Lung (tissue), 12 donors: ENCODE results near the gene HLTF. TPM values are rescaled to one million over a fixed set of nuclear protein-coding genes. Genes with fewer than 3 reads are reported as not detected.

Experiments
- ATAC-seq: fragments of 200-7000 bp; cut with Tn5 transposase; one replicate; pipeline ENCODE4 v1.9.1; 2020; ENCODE audit warnings: moderate number of reproducible peaks; ENCODE audit not compliant: insufficient read depth, low FRiP score
- DNase-seq, 3 donors: peaks; one replicate each; pipeline ENCODE4 v3.0.0-alpha.2; 2013 to 2017
- H3K27ac ChIP-seq, 2 donors: one replicate each; pipeline ENCODE4 v1.5.1; 2013; ENCODE audit warnings: mild to moderate bottlenecking in 2 of 2, moderate library complexity in 2 of 2, control low read depth in 1 of 2, inconsistent platforms in 1 of 2, low read depth in 1 of 2, low read length in 1 of 2
- H3K27me3 ChIP-seq, 3 donors: one replicate each; pipeline ENCODE4 v1.5.1; 2013; ENCODE audit warnings: low read length in 2 of 3; ENCODE audit not compliant: control insufficient read depth in 3 of 3, insufficient read depth in 3 of 3
- H3K36me3 ChIP-seq, 4 donors: one replicate each; pipeline ENCODE4 v1.5.1; 2013; ENCODE audit warnings: low read length in 4 of 4, mild to moderate bottlenecking in 1 of 4, moderate library complexity in 1 of 4; ENCODE audit not compliant: control insufficient read depth in 4 of 4, insufficient read depth in 4 of 4
- H3K4me1 ChIP-seq, 5 donors: one replicate each; pipeline ENCODE4 v1.5.1; 2013; ENCODE audit warnings: low read length in 5 of 5, mild to moderate bottlenecking in 2 of 5, moderate library complexity in 1 of 5; ENCODE audit not compliant: control insufficient read depth in 5 of 5, insufficient read depth in 5 of 5
- H3K4me3 ChIP-seq: one replicate; pipeline ENCODE4 v1.5.1; 2013; ENCODE audit warnings: mild to moderate bottlenecking, control low read depth, moderate library complexity
- H3K9ac ChIP-seq, 2 donors: one replicate each; pipeline ENCODE4 v1.5.1; 2013; ENCODE audit warnings: low read length in 2 of 2, control low read depth in 1 of 2; ENCODE audit not compliant: insufficient read depth in 1 of 2
- H3K9me3 ChIP-seq, 4 donors: one replicate each; pipeline ENCODE4 v1.5.1; 2013; ENCODE audit warnings: low read length in 3 of 4, mild to moderate bottlenecking in 1 of 4, moderate library complexity in 1 of 4; ENCODE audit not compliant: control insufficient read depth in 4 of 4, insufficient read depth in 3 of 4
- whole genome bisulfite sequencing, 2 donors: extraction: QIAGEN DNeasy Blood & Tissue Kit; methylation state at CpG; one replicate each; pipeline ENCODE4 v1.1.7; 2013; 5-methylcytosine and 5-hydroxymethylcytosine counted together
- polyA plus RNA-seq, 2 donors: library from polyadenylated mRNA; stranded (reverse); fragments of 200-250 nt; gene quantifications; one replicate each; pipeline ENCODE4 v1.2.1, GENCODE V29; 2013
- total RNA-seq, 2 donors: library from RNA; depleted of rRNA in 1 of 2; stranded (reverse); fragments of >200 nt in 1 of 2; gene quantifications; one replicate each; pipeline ENCODE4 v1.2.1, GENCODE V29; 2014 to 2021
- TF ChIP-seq, protein P1 (sequence below): IDR thresholded peaks from 2 replicates; pipeline ENCODE4 v1.5.1; 2012; ENCODE audit warnings: mild to moderate bottlenecking; ENCODE audit errors: control extremely low read depth, extremely low read depth
- donor health status: control.
- donor health status: control.
- donor health status: Bipolar disorder and iron deficiency.
- donor health status: healthy.
- donor health status: DM: yes; HTN: yes; CAD: no.

The HLTF gene
- total and polyA plus RNA-seq, 4 donors = 3.6 to 54.7 (median 12.6) TPM

DNA sequence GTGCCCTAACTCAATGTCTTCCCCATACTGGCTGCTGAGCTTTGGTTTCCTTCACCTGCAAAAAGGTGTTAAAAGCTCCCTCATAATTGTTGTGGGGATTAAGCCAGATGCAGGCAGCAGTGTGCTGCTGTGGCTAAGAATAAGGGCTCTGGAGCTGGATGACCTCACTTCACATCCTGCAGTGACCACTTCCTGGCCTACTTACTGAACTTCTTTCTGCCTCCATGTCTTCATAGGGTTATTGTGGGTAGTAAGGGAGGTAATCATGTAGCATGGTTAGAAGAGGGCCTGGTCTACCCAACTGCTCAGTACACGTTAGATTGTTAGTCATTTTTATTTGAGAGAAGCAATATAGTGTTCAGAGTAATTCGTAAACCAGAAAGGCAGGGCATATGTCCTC, 76.6 kb downstream of the HLTF start:
- Histone ChIP-seq H3K27me3 (no peaks in the 10 kb centered on the region), H3K9ac (no peak overlapping the region), H3K9me3 (peaks cover 0 to 4% (median 0%) of the 10 kb centered on the region in 4 donors), H3K4me1 (peaks cover 0 to 9% (median 2%) of the 10 kb centered on the region in 5 donors), H3K4me3 (no peak overlapping the region), H3K36me3 (peaks cover 29 to 58% (median 40%) of the 10 kb centered on the region in 4 donors), H3K27ac (no peak overlapping the region)
- DNase-seq (no peak), ATAC-seq (peak; percentile 41)
- 85 to 93% methylated on average over 2 of the region's 2 CpGs for WGBS, 2 donors
- TF ChIP-seq, protein P1, sequence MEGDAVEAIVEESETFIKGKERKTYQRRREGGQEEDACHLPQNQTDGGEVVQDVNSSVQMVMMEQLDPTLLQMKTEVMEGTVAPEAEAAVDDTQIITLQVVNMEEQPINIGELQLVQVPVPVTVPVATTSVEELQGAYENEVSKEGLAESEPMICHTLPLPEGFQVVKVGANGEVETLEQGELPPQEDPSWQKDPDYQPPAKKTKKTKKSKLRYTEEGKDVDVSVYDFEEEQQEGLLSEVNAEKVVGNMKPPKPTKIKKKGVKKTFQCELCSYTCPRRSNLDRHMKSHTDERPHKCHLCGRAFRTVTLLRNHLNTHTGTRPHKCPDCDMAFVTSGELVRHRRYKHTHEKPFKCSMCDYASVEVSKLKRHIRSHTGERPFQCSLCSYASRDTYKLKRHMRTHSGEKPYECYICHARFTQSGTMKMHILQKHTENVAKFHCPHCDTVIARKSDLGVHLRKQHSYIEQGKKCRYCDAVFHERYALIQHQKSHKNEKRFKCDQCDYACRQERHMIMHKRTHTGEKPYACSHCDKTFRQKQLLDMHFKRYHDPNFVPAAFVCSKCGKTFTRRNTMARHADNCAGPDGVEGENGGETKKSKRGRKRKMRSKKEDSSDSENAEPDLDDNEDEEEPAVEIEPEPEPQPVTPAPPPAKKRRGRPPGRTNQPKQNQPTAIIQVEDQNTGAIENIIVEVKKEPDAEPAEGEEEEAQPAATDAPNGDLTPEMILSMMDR = no peak

DNA sequence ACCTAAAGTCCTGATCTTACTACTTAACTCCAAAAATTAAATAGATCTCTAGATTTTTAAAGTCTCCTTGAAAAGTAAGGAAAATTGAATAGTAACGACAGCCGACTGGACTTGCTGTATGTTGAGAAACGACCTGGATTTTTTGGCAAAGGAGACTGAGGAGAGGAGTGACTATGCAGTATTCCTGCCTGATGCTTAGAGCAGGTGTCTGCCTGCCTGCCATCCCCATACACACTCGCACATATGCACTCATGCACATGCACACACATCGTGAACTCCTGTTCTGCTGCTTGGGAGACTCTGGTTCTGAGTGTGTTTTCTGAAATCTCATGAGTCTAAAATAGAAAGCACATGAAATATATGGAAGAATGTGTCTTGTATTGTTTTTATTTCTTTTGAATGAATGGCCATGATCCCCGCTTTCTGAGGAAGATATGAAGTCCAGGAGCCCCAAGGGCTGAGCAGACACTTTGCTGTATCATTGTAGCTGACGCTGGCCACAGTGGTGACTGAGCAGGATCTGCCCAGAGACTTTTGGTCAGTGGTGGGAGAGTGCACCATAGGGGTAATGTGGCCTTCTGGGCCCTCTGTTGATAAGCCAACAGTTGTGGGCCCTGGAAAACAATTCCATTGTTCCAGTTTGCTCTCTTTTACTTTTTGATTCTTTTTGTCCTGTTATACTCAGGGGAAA, 78.6 kb downstream of the HLTF start:
- H3K4me3 ChIP-seq = no peak overlapping the region
- peaks cover 0 to 11% (median 0%) of the 10 kb centered on the region in 5 donors for H3K4me1 ChIP-seq
- H3K36me3 ChIP-seq = peaks cover 28 to 50% (median 37%) of the 10 kb centered on the region in 4 donors
- no peak overlapping the region for H3K27ac ChIP-seq
- peaks cover 0 to 2% (median 0%) of the 10 kb centered on the region in 4 donors for H3K9me3 ChIP-seq
- no peak overlapping the region for H3K9ac ChIP-seq
- WGBS, 2 donors = 85 to 94% methylated on average over 7 of the region's 7 CpGs
- ATAC-seq = no peak
- TF ChIP-seq, protein P1 = no peak
- no peak for DNase-seq
- no peaks in the 10 kb centered on the region for H3K27me3 ChIP-seq

DNA sequence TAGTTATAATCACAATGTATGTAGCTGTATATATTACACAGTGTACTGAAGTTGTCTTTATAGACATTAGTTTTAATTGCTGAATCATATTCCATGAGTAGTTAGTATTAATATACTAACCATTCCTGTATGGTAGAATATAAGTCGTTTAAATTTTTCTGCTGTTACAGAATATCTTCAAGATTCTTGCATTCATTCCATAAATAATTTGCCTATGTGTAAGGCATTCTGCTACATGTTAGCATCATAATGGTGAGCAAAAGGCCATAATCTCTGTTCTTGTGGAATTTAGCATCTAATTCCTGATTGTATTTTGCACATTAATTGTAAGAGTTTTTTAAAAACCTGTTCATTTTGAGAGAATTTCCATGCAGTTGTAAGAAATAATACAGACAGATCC, 80.9 kb downstream of the HLTF start:
- H3K4me3 ChIP-seq = no peak overlapping the region
- H3K9ac ChIP-seq = no peak overlapping the region
- H3K4me1 ChIP-seq = peaks cover 0 to 7% (median under 1%) of the 10 kb centered on the region in 5 donors
- peaks cover 0 to 2% (median 0%) of the 10 kb centered on the region in 4 donors for H3K9me3 ChIP-seq
- H3K27me3 ChIP-seq = no peaks in the 10 kb centered on the region
- ATAC-seq (no peak), DNase-seq (no peak)
- WGBS, 2 donors = 77 to 98% methylated on average over 1 of the region's 1 CpG
- H3K36me3 ChIP-seq = peaks cover 23 to 45% (median 31%) of the 10 kb centered on the region in 4 donors
- TF ChIP-seq, protein P1 = no peak
- no peak overlapping the region for H3K27ac ChIP-seq
